ENCODE measurements around the gene RYR2.
"Not testable (repeated sequence)": the region's sequence is repeated elsewhere in the genome, so short reads cannot be mapped to it uniquely, and the experiment has no call there.

The RYR2 gene

GRCh38 chr1:237279629-237280028, 237.6 kb downstream of the RYR2 start:
- DNase-seq, result no peak

- no peak for DNase-seq
Observed at GRCh38 chr1:237281481-237281880, 239.5 kb downstream of the RYR2 start.

GRCh38 chr1:237282208-237282783, 240.3 kb downstream of the RYR2 start:
- no peak for DNase-seq

GRCh38 chr1:237287876-237288521, 246.0 kb downstream of the RYR2 start:
- no peak for DNase-seq

GRCh38 chr1:237293804-237294203, 251.8 kb downstream of the RYR2 start:
- no peak for DNase-seq

GRCh38 chr1:237296861-237297260, 254.9 kb downstream of the RYR2 start:
- DNase-seq, result no peak

GRCh38 chr1:237300642-237301041, 258.7 kb downstream of the RYR2 start:
- no peak for DNase-seq

- no peak for DNase-seq
Observed at GRCh38 chr1:237303929-237304328, 261.9 kb downstream of the RYR2 start.

- DNase-seq, result no peak
Observed at GRCh38 chr1:237306726-237307125, 264.7 kb downstream of the RYR2 start.

- no peak for DNase-seq
Observed at GRCh38 chr1:237309595-237310118, 267.7 kb downstream of the RYR2 start.

- DNase-seq, result no peak
Observed at GRCh38 chr1:237316352-237316751, 274.4 kb downstream of the RYR2 start.

GRCh38 chr1:237318748-237319147, 276.8 kb downstream of the RYR2 start:
- DNase-seq, result no peak

GRCh38 chr1:237320890-237321289, 278.9 kb downstream of the RYR2 start:
- DNase-seq, result no peak

- no peak for DNase-seq
Observed at GRCh38 chr1:237324226-237324625, 282.2 kb downstream of the RYR2 start.

- no peak for DNase-seq
Observed at GRCh38 chr1:237327061-237327460, 285.1 kb downstream of the RYR2 start.

GRCh38 chr1:237340892-237341291, 298.9 kb downstream of the RYR2 start:
- no peak for DNase-seq

GRCh38 chr1:237341391-237341790, 299.4 kb downstream of the RYR2 start:
- no peak for DNase-seq

- no peak for DNase-seq
Observed at GRCh38 chr1:237342730-237343129, 300.7 kb downstream of the RYR2 start.

GRCh38 chr1:237352747-237353146, 310.8 kb downstream of the RYR2 start:
- no peak for DNase-seq

- DNase-seq, result no peak
Observed at GRCh38 chr1:237353918-237354317, 311.9 kb downstream of the RYR2 start.

GRCh38 chr1:237355022-237355421, 313.0 kb downstream of the RYR2 start:
- DNase-seq, result no peak

- DNase-seq, result no peak
Observed at GRCh38 chr1:237358555-237358954, 316.6 kb downstream of the RYR2 start.

GRCh38 chr1:237367758-237368157, 325.8 kb downstream of the RYR2 start:
- DNase-seq, result no peak

- DNase-seq, result not testable (repeated sequence)
Observed at GRCh38 chr1:237371477-237371876, 329.5 kb downstream of the RYR2 start.

- no peak for DNase-seq
Observed at GRCh38 chr1:237383791-237384190, 341.8 kb downstream of the RYR2 start.

All from hematopoietic multipotent progenitor cell treated with erythropoietin and hydrocortisone succinate and interleukin-3 and kit ligand, for 8 days (in vitro differentiated cells).